Stimulated activated CD4-positive, alpha-beta T cell treated with anti-CD3 and anti-CD28 coated beads, Interleukin-1b, Interleukin-23, amount 100 ng/mL, for 48 hours (primary cell): ENCODE measurements around the gene PA2G4.
"Not testable (repeated sequence)": the region's sequence is repeated elsewhere in the genome, so short reads cannot be mapped to it uniquely, and the experiment has no call there.

ENCODE experiments used
- DNase-seq: peaks from one replicate; pipeline ENCODE4 v3.0.0-alpha.2; 2020

The PA2G4 gene

GRCh38 chr12:56104109-56104814 lies at the start of gene PA2G4:
PA2G4 (plus strand) TSS chr12:56104559; CDS start chr12:56104738, 179 bp downstream.
- DNase-seq = peak; percentile 99

DNA sequence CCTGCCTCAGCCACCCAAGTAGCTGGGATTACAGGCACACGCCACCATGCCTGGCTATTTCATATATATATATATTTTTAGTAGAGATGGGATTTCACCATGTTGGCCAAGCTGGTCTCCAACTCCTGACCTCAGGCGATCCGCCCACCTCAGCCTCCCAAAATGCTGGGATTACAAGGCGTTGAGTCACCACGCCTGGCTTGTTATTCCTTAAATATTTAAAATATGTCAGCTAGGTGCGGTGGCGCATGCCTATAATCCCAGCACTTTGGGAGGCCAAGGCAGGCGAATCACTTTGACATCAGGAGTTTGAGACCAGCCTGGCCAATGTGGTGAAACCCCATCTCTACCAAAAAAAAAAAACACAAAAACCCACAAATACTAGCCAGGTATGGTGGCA lies 44.4 kb upstream of the PA2G4 start:
- DNase-seq = not testable (repeated sequence)

DNA sequence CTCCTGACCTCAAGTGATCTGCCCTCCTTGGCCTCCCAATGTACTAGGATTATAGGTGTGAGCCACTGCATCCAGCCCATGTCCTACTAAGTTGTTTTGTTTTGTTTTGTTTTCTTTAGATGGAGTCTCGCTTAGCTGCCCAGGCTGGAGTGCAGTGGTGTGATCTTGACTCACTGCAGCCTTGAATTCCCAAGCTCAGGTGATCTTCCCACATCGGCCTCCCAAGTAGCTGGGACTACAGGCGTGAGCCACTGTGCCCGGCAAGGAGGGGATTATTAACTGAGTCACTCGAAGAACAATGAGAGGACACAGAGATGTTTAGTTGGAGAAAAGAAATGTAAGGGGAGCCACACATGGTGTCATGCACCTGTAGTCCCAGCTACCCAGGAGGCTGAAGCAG lies 42.4 kb upstream of the PA2G4 start:
- DNase-seq = no peak

- DNase-seq = no peak
Measured at GRCh38 chr12:56062996-56063395, 41.4 kb upstream of the PA2G4 start.

DNA sequence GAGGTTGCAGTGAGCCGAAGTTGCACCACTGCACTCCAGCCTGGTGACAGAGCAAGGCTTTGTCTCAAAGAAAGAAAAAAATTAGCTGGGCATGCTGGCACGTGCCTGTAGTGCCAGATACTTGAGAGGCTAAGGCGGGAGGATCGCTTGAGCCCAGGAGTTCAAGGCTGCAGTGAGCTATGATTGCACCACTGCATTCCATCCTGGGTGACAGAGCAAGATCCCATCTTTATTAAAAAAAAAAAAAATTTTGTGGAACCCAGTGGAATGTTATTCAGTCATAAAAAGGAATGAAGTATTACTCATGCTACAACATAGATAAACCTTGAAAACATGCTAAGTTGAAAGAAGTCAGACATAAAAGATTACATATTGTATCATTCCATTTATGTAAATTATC lies 32.7 kb upstream of the PA2G4 start:
- DNase-seq = no peak

DNA sequence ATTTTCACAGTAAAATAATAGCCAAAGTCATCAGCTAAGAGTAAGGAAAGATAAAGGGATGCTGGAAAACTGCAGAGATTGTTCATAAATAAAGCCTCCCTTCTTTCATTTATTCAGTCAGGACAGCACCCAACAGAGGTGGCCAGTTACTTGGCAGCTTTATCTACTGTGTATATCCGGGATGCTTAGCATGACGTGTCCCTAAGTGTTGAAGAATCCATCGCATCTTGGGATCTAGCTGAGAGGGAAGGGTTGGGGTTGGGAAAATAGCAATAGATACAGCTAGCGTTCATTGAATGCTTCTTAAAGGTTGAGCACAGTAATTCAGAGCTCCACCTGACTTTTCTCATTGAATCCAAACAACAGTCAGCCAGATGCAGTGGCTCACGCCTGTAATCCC lies 30.0 kb upstream of the PA2G4 start:
- no peak for DNase-seq

DNA sequence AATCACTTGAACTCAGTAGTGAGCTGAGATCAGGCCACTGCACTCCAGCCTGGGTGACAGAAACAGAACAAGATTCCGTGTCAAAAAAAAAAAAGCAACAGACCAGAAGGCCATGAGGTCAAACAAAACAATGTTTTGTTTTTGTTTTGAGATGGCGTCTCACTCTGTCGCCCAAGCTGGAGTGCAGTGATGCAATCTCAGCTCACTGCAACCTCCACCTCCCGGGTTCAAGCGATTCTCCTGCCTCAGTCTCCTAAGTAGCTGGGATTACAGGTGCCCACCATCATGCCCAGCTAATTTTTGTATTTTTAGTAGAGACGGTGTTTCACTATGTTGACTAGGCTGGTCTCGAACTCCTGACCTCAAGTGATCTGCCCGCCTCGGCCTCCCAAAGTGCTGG lies 26.4 kb upstream of the PA2G4 start:
- DNase-seq = not testable (repeated sequence)

- no peak for DNase-seq
Measured at GRCh38 chr12:56078427-56078826, 25.9 kb upstream of the PA2G4 start.

DNA sequence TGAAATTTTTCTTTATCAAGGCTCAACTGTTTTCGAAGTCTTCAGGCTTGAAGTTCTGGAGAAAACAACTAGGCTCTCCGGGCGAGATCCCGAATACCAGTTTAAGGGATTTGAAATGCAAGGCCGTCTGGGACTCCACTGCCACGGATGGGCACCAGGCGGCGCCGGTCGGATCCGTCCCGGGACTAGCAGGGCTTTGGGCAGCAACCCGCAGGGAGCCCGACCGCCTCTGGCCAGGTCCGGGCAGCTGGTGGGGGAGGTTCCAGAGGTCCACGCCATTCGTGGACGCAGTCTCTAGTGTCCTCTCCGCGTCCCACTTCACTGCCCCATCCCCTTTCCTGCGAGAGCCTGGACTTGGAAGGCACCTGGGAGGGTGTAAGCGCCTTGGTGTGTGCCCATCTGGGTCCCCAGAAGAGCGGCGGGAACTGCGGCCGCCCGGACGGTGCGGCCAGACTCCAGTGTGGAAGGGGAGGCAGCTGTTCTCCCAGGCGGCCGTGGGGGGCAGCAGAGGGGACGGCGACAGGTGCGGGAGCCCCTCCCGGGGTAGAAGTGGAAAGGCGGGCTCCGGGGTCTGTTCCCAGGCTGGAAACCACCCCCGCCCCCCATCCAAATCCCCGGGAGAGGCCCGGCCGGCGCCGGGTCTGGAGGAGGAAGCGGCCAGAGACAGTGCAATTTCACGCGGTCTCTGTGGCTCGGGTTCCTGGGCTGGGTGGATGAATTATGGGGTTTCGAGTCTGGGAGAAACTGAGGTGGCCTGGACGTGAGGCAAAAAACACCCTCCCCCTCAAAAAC lies 25.2 kb upstream of the PA2G4 start:
- DNase-seq = peak; percentile 45

- DNase-seq = peak; percentile 67
Measured at GRCh38 chr12:56079723-56080555, 24.4 kb upstream of the PA2G4 start, which contains the start of gene ERBB3. ERBB3 (plus strand) TSS chr12:56080165; CDS start chr12:56080301, 136 bp downstream.

DNA sequence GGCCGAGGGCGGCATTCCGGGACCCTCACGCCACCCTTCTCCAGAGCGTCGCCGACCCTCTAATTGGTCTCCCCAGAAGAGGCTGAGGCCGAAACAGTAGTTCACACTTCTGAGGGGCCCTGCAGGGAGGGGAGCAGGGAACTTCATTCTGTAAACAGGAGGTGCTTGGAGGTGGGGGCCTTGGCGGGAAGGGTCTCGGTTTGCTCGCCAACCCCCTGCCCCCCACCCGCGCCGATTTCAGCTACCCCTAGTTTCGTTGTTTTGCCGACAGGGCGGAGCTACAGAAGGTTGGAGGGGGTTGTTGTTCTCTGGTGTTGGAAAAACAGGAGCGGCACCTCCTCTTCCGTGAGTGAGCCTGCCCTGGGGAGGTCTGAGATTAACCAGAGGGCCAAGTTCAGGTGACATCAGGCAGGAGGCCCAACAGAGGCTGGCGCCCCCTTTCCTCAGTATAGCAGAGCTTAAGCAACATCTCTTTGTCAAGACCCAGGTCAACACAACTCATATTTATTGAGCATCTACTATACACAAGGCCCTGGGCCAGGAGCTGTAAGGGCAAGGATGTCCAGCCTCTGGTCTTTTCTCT lies 23.7 kb upstream of the PA2G4 start:
- DNase-seq = no peak

- no peak for DNase-seq
Measured at GRCh38 chr12:56081393-56082347, 22.7 kb upstream of the PA2G4 start.

- DNase-seq = no peak
Measured at GRCh38 chr12:56082382-56082781, 22.0 kb upstream of the PA2G4 start.

DNA sequence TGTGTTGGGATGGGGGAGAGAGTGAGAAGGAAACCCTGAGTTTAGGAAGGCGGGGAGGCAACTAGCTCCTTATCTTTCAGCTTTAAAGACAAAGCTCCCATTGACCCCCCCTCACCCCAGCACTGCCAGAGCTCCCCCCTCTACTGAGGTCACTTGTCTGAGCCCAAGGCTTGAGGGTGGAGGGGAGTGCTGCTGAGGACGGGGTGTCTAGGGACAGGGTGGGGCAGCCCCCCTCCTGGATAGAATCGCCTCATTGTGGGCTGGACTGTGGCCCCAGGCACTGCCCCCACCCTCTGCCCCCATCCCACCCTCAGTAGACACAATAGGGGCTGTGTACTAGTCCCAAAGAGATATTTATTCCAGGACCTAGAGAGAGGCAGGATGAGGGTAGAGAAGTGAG lies 21.4 kb upstream of the PA2G4 start:
- DNase-seq = no peak

GRCh38 chr12:56084958-56085543 lies 19.3 kb upstream of the PA2G4 start:
- no peak for DNase-seq

DNA sequence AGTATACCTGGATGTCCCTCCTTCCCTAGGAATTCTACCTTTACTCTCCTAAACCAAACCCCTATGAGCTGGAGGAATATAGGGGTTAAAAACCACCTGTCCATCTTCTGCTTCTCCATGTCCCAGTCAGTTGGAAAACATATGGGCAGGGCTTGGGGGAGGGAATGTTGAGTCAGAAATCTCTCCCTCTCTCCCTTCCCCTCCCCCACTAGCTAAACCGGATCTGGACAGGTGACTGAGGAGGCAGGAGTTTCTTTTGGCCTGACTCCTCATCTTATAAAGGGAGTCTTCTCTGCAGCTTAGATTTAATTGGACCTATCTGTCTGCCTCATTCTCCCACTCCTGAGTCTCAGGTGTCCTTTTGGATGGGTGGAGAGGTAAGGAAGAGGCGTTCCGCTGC lies 18.3 kb upstream of the PA2G4 start:
- no peak for DNase-seq

- no peak for DNase-seq
Measured at GRCh38 chr12:56086608-56087007, 17.8 kb upstream of the PA2G4 start.

GRCh38 chr12:56087220-56087619 lies 17.1 kb upstream of the PA2G4 start:
- DNase-seq = no peak

DNA sequence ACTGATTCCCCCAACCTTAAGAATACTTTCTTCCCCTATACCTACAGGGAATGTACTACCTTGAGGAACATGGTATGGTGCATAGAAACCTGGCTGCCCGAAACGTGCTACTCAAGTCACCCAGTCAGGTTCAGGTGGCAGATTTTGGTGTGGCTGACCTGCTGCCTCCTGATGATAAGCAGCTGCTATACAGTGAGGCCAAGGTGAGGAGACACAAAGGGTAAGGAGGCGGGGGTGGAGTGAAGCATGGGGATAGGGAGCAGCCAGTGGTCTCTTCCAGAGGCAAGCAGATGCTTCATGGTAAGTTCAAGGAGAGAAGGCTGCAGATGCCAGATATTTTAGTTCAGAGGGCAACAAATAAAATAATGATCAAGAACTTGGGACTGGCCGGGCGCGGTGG lies 6.6 kb upstream of the PA2G4 start:
- DNase-seq = no peak

DNA sequence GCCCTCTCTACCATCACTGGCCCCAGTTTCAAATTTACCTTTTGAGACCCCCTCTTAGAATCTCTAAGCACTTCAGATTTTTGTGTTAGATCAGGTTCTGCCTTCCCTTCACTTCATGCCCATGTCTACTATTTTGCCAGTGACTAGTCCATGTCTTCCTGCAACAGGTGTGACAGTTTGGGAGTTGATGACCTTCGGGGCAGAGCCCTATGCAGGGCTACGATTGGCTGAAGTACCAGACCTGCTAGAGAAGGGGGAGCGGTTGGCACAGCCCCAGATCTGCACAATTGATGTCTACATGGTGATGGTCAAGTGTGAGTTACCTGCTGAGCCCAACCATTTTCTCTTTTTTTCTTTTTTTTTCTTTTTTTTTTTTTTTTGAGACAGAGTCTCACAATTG lies 5.8 kb upstream of the PA2G4 start:
- no peak for DNase-seq

- DNase-seq = no peak
Measured at GRCh38 chr12:56099787-56100186, 4.6 kb upstream of the PA2G4 start.
